Caco-2 (cell line): Measurements from ENCODE around the gene PIGR. TPM values are rescaled to one million over a fixed set of nuclear protein-coding genes. Genes with fewer than 3 reads are reported as not detected.
A peak's percentile ranks its signal among the peaks of the same experiment; 100 is the strongest.

Experiments
- BruUV-seq: library from RNA; stranded (reverse); fragments of 400-500 nt; replicated peaks from 2 replicates; lab custom pipeline; 2021; lab: Mats Ljungman, UMichigan
- CTCF ChIA-PET: fragments of 300-600 bp; sonication (Branson Sonifier 250); formaldehyde crosslinking; loops from one replicate; lab custom pipeline; 2022; ENCODE audit warnings: antibody characterized with exemption; lab: Charles Lee
- POLR2A ChIA-PET: fragments of 300-600 bp; sonication (Branson Sonifier 250); formaldehyde crosslinking; loops from one replicate; lab custom pipeline; 2022; ENCODE audit warnings: antibody characterized with exemption; lab: Charles Lee
- DNase-seq, 2 experiments: peaks; one replicate each; pipeline versions ENCODE4 v3.0.0 to v3.0.0-alpha.2; 2020 to 2022
- H3K27me3 ChIP-seq: replicated peaks from 2 replicates; pipeline ENCODE4 v1.6.0; 2011; ENCODE audit warnings: low read length; ENCODE audit not compliant: control insufficient read depth, insufficient read depth
- H3K36me3 ChIP-seq: 2 replicates; pipeline ENCODE4 v1.5.1; 2011; ENCODE audit warnings: low read length; ENCODE audit not compliant: control insufficient read depth, insufficient read depth
- H3K4me1 ChIP-seq: fragments of 250-450 bp; sonication (Bioruptor Pico); 2 replicates; pipeline ENCODE4 v1.5.1; 2020; ENCODE audit warnings: mild to moderate bottlenecking
- H3K4me3 ChIP-seq: 2 replicates; pipeline ENCODE4 v1.5.1; 2011; ENCODE audit warnings: low read depth, mild to moderate bottlenecking, control low read depth, low read length
- H3K9me3 ChIP-seq: fragments of 250-450 bp; sonication (Bioruptor Pico); 2 replicates; pipeline ENCODE4 v1.5.1; 2020; ENCODE audit warnings: mild to moderate bottlenecking, moderate library complexity
- H3K27ac Mint-ChIP-seq: one replicate; pipeline ENCODE4 v1.8.0; 2022; ENCODE audit warnings: mixed read lengths; ENCODE audit not compliant: unreplicated experiment
- H3K27me3 Mint-ChIP-seq: one replicate; pipeline ENCODE4 v1.8.0; 2022; ENCODE audit warnings: mixed read lengths; ENCODE audit not compliant: insufficient read depth, unreplicated experiment
- H3K36me3 Mint-ChIP-seq: one replicate; pipeline ENCODE4 v1.8.0; 2022; ENCODE audit warnings: mild to moderate bottlenecking, mixed read lengths; ENCODE audit not compliant: insufficient read depth, unreplicated experiment
- H3K4me1 Mint-ChIP-seq: one replicate; pipeline ENCODE4 v1.8.0; 2022; ENCODE audit warnings: low read depth, mixed read lengths; ENCODE audit not compliant: unreplicated experiment
- H3K4me3 Mint-ChIP-seq: one replicate; pipeline ENCODE4 v1.8.0; 2022; ENCODE audit warnings: mild to moderate bottlenecking, moderate library complexity, mixed read lengths; ENCODE audit not compliant: unreplicated experiment
- H3K9me3 Mint-ChIP-seq: one replicate; pipeline ENCODE4 v1.8.0; 2022; ENCODE audit warnings: mixed read lengths; ENCODE audit not compliant: unreplicated experiment
- intact Hi-C: fragments of 100-400 bp; cut with micrococcal nuclease; formaldehyde crosslinking; loops from one replicate; pipeline ENCODE4 v1.10.0; 2022; ENCODE audit not compliant: unreplicated experiment
- total RNA-seq: library from RNA; stranded (reverse); gene quantifications from 2 replicates; pipeline ENCODE4 v1.2.3, GENCODE V29; 2022
- TF ChIP-seq, protein P1 (sequence below), 2 experiments: fragments of 200-600 bp in 1 of 2; IDR thresholded peaks; 1 replicate in 1 of 2; 2 replicates in 1 of 2; pipeline versions ENCODE4 v1.5.1 to v1.8.0; 2011 to 2022; ENCODE audit warnings: antibody characterized with exemption in 1 of 2, control low read depth in 1 of 2, inconsistent platforms in 1 of 2, low read depth in 1 of 2, low read length in 1 of 2, mild to moderate bottlenecking in 1 of 2, moderate library complexity in 1 of 2; ENCODE audit not compliant: insufficient read depth in 1 of 2, severe bottlenecking in 1 of 2, unreplicated experiment in 1 of 2

The PIGR gene
- total RNA-seq, 1 experiment from 2014 or later: not detected

DNA sequence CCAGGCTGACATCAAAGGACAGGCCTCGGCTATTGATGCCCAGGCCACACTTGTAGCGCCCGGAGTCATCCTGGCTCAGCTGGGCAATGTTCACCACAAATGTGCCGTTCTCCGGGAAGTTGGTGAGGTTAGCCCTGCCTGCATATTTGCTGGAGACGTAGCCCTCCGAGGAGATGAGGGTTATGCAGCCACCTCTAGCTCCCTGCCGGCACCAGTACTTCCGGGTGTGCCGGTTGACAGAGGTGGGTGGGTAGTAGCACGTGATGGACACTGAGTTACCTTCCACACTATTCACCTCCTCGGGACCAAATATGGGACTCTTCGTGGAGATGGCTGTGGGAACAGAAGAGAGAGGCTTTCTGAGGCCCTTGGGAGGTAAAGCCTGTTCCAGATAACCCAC is 7.1 kb downstream of the PIGR start:
- H3K27me3 ChIP-seq: no peaks in the 10 kb centered on the region
- TF ChIP-seq, protein P1, sequence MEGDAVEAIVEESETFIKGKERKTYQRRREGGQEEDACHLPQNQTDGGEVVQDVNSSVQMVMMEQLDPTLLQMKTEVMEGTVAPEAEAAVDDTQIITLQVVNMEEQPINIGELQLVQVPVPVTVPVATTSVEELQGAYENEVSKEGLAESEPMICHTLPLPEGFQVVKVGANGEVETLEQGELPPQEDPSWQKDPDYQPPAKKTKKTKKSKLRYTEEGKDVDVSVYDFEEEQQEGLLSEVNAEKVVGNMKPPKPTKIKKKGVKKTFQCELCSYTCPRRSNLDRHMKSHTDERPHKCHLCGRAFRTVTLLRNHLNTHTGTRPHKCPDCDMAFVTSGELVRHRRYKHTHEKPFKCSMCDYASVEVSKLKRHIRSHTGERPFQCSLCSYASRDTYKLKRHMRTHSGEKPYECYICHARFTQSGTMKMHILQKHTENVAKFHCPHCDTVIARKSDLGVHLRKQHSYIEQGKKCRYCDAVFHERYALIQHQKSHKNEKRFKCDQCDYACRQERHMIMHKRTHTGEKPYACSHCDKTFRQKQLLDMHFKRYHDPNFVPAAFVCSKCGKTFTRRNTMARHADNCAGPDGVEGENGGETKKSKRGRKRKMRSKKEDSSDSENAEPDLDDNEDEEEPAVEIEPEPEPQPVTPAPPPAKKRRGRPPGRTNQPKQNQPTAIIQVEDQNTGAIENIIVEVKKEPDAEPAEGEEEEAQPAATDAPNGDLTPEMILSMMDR (IDR thresholded peaks at IDR 0.05; ENCODE audit: insufficient read depth in 1 of 2, low read depth in 1 of 2, low read length in 1 of 2, severe bottlenecking in 1 of 2, unreplicated experiment in 1 of 2): no peak
- no peak for DNase-seq
- H3K36me3 ChIP-seq: no peaks in the 10 kb centered on the region
- intact Hi-C loops: loop anchor here (5.0 kb wide), 1 partner anchor 138 kb away; no protein-coding TSS in a partner anchor
- H3K4me3 ChIP-seq: no peak overlapping the region
- CTCF ChIA-PET: interaction anchor here (0.9 kb wide), 1 partner anchor 40 kb away, joined by 3 read pairs; no protein-coding TSS in a partner anchor
- Mint-ChIP-seq H3K4me3 (no peak overlapping the region), H3K36me3 (no peaks in the 10 kb centered on the region), H3K4me1 (no peaks in the 10 kb centered on the region), H3K27me3 (no peaks in the 10 kb centered on the region), H3K27ac (no peak overlapping the region), H3K9me3 (no peaks in the 10 kb centered on the region)
- BruUV-seq: no TSS peak
- H3K9me3 ChIP-seq: no peaks in the 10 kb centered on the region
- peaks cover 16% of the 10 kb centered on the region for H3K4me1 ChIP-seq
- POLR2A ChIA-PET: no interaction called here

DNA sequence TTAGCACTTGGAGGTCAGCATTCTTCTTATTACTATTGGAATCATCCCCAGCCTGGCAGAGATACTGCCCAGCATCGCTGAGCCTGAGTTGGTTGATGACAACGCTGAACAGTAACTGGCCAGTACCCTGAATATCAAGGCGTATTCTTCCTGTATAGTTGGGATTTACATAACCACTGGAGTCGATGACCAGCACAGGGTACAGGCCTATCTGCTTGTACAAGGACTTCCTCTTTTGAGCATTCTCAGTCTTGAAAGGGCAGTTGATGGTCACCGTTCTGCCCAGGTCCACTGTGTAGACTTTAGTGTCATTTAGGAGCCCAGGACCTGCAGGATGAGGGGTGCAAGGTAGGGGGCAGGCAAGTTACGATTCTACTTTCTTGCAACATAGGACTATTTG is 8.8 kb downstream of the PIGR start:
- H3K27ac Mint-ChIP-seq: no peak overlapping the region
- Histone ChIP-seq H3K9me3 (no peaks in the 10 kb centered on the region), H3K36me3 (no peaks in the 10 kb centered on the region), H3K4me1 (peaks cover 15% of the 10 kb centered on the region), H3K4me3 (no peak overlapping the region), H3K27me3 (no peaks in the 10 kb centered on the region)
- no TSS peak for BruUV-seq
- intact Hi-C loops: loop anchor here (5.0 kb wide), 1 partner anchor 140 kb away; no protein-coding TSS in a partner anchor
- H3K36me3 Mint-ChIP-seq: no peaks in the 10 kb centered on the region
- no peaks in the 10 kb centered on the region for H3K9me3 Mint-ChIP-seq
- ChIA-PET CTCF (interaction anchor here (0.9 to 2.5 kb wide), 3 partner anchors 9 to 44 kb away, joined by 3 to 51 read pairs (median 3); no protein-coding TSS in a partner anchor), POLR2A (no interaction called here)
- H3K4me3 Mint-ChIP-seq: no peak overlapping the region
- no peaks in the 10 kb centered on the region for H3K4me1 Mint-ChIP-seq
- TF ChIP-seq, protein P1 (IDR thresholded peaks at IDR 0.05; ENCODE audit: insufficient read depth in 1 of 2, low read depth in 1 of 2, low read length in 1 of 2, severe bottlenecking in 1 of 2, unreplicated experiment in 1 of 2): no peak
- no peak for DNase-seq
- H3K27me3 Mint-ChIP-seq: no peaks in the 10 kb centered on the region

DNA sequence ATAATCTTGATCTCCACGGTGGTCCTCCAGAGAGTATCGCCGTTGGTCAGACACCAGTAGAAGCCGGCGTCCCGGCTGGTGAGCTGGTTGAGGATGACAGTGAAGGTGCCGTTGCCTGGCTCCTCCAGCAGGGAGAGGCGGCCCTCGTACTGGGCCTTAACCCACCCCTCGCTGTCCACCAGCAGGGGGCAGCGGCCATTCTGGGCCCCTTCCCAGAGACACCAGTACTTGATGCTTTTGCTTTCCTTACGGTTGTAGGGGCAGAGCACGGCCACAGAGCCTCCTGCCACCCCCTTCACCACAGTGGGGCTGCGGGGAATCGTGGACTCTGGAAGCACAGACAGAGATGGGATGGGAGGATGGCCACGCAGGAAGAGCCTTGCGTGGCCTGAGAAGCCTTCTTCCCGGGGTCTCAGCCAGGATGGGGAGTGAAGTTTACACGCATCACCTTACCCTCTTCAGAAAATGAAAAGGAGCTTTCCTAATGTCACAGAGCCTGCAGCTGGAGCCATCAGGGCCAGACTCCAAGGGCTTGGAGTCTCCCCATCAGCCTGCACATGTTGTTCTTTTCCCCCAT is 10.7 kb downstream of the PIGR start:
- intact Hi-C loops: loop anchor here (1.0 to 5.0 kb wide), 3 partner anchors 33 to 142 kb away; no protein-coding TSS in a partner anchor
- Histone ChIP-seq H3K36me3 (no peaks in the 10 kb centered on the region), H3K4me3 (no peak overlapping the region), H3K4me1 (no peaks in the 10 kb centered on the region), H3K9me3 (no peaks in the 10 kb centered on the region), H3K27me3 (no peaks in the 10 kb centered on the region)
- Mint-ChIP-seq H3K9me3 (no peaks in the 10 kb centered on the region), H3K4me3 (no peak overlapping the region), H3K36me3 (no peaks in the 10 kb centered on the region), H3K27me3 (no peaks in the 10 kb centered on the region), H3K4me1 (no peaks in the 10 kb centered on the region), H3K27ac (no peak overlapping the region)
- ChIA-PET POLR2A (no interaction called here), CTCF (interaction anchor here (0.6 to 2.5 kb wide), 11 partner anchors 11 to 118 kb away, joined by 3 to 51 read pairs (median 4); partner anchors contain the start of genes C1orf116, PFKFB2 and PIGR)
- peak; percentile 66 to 78 for DNase-seq
- TF ChIP-seq, protein P1 (IDR thresholded peaks at IDR 0.05; ENCODE audit: insufficient read depth in 1 of 2, low read depth in 1 of 2, low read length in 1 of 2, severe bottlenecking in 1 of 2, unreplicated experiment in 1 of 2): peak; percentile 86 to 94
- no TSS peak for BruUV-seq
